ENCODE measurements around the gene ONECUT2. TPM values are rescaled to one million over a fixed set of nuclear protein-coding genes. Genes with fewer than 3 reads are reported as not detected.

The ONECUT2 gene
- total and polyA plus RNA-seq, 2 experiments from 2014 or later: 0.82 to 1.7 TPM

GRCh38 chr18:57529151-57529550 lies 94.0 kb downstream of the ONECUT2 start:
- no peak for DNase-seq (ENCODE audit: low spot score)
- Histone ChIP-seq H3K27ac (ENCODE audit: low read depth) (no peak overlapping the region), H3K36me3 (ENCODE audit: insufficient read depth) (no peaks in the 10 kb centered on the region), H3K9me2 (ENCODE audit: insufficient read depth) (0 out of 2 replicates have a peak, but pooled peaks cover 3% of the 10 kb centered on the region), H3K27me3 (ENCODE audit: insufficient read depth) (no peaks in the 10 kb centered on the region), H3K4me1 (ENCODE audit: insufficient read depth) (peaks cover 12% of the 10 kb centered on the region), H2AFZ (no peak overlapping the region), H4K20me1 (replicated peaks; ENCODE audit: insufficient read depth) (no peaks in the 10 kb centered on the region), H3K4me2 (no peak overlapping the region), H3K4me3 (no peak overlapping the region), H3F3A (replicated peaks; ENCODE audit: low read depth) (no peaks in the 10 kb centered on the region), H3K79me2 (replicated peaks; ENCODE audit: insufficient read depth) (no peaks in the 10 kb centered on the region)
- ATAC-seq: no peak
- Mint-ChIP-seq H3K27ac (no peak overlapping the region), H3K27me3 (ENCODE audit: insufficient read depth, low read depth, poor library complexity) (peaks cover 7% of the 10 kb centered on the region), H3K36me3 (ENCODE audit: low read depth) (no peaks in the 10 kb centered on the region), H3K4me1 (peaks cover 26% of the 10 kb centered on the region), H3K4me3 (no peak overlapping the region), H3K9me3 (no peaks in the 10 kb centered on the region; the same call in 2 of the 3 replicates)
- TF ChIP-seq CREB1 (CRISPR knock-in tag; IDR thresholded peaks at IDR 0.05; ENCODE audit: low read depth) (no peak), REST (IDR thresholded peaks at IDR 0.05; ENCODE audit: unreplicated experiment) (no peak), POLR2AphosphoS5 (IDR thresholded peaks at IDR 0.05; ENCODE audit: low read depth) (no peak), EZH2phosphoT487 (IDR thresholded peaks at IDR 0.05; ENCODE audit: unreplicated experiment) (no peak), NANOG (IDR thresholded peaks at IDR 0.05; ENCODE audit: borderline replicate concordance) (no peak), ZNF462 (CRISPR knock-in tag; IDR thresholded peaks at IDR 0.05) (no peak), ZNF114 (CRISPR knock-in tag; IDR thresholded peaks at IDR 0.05) (no peak), EZH2 (IDR thresholded peaks at IDR 0.05; ENCODE audit: low read depth, unreplicated experiment) (no peak), ZNF331 (CRISPR knock-in tag; IDR thresholded peaks at IDR 0.05; ENCODE audit: low read depth) (no peak), STAT1 (IDR thresholded peaks at IDR 0.05; ENCODE audit: unreplicated experiment) (no peak), JUNB (IDR thresholded peaks at IDR 0.05; ENCODE audit: unreplicated experiment) (no peak), CTCF (conservative IDR thresholded peaks at IDR 0.05; ENCODE audit: low read depth in 2 of 2) (no peak), ETS1 (IDR thresholded peaks at IDR 0.05) (no peak)
